PC-9 (cell line): ENCODE data around the gene LZTFL1. TPM values are rescaled to one million over a fixed set of nuclear protein-coding genes. Genes with fewer than 3 reads are reported as not detected.

Experiments
- BruUV-seq: library from RNA; stranded (reverse); fragments of 400-500 nt; replicated peaks from 2 replicates; lab custom pipeline; 2021; lab: Mats Ljungman, UMichigan
- CTCF ChIA-PET: fragments of 300-600 bp; sonication (Branson Sonifier 250); formaldehyde crosslinking; loops from one replicate; lab custom pipeline; 2022; ENCODE audit warnings: antibody characterized with exemption; lab: Charles Lee
- POLR2A ChIA-PET: fragments of 300-600 bp; sonication (Branson Sonifier 250); formaldehyde crosslinking; loops from one replicate; lab custom pipeline; 2022; ENCODE audit warnings: antibody characterized with exemption; ENCODE audit not compliant: unreplicated experiment; lab: Charles Lee
- DNase-seq, 2 experiments: peaks; one replicate each; pipeline versions ENCODE4 v3.0.0 to v3.0.0-alpha.2; 2015 to 2022; ENCODE audit warnings: mixed read lengths in 1 of 2
- H2AFZ ChIP-seq: fragments of 200-600 bp; sonication (generic); 2 replicates; pipeline ENCODE4 v1.8.1; 2017; ENCODE audit warnings: antibody characterized with exemption
- H3F3A ChIP-seq: fragments of 200-600 bp; sonication (generic); 2 replicates; pipeline ENCODE4 v1.8.1; 2017; ENCODE audit warnings: antibody characterized with exemption, mild to moderate bottlenecking, low read depth; ENCODE audit not compliant: insufficient read depth
- H3K27ac ChIP-seq: fragments of 200-600 bp; sonication (generic); 2 replicates; pipeline ENCODE4 v1.6.1; 2016; ENCODE audit warnings: mixed run types
- H3K27me3 ChIP-seq: fragments of 200-600 bp; sonication (generic); 2 replicates; pipeline ENCODE4 v1.6.1; 2016; ENCODE audit warnings: low read depth, mixed run types; ENCODE audit not compliant: insufficient read depth
- H3K36me3 ChIP-seq: fragments of 200-600 bp; sonication (generic); 2 replicates; pipeline ENCODE4 v1.6.1; 2016; ENCODE audit warnings: low read depth, mixed run types
- H3K4me1 ChIP-seq: fragments of 200-600 bp; sonication (generic); replicated peaks from 2 replicates; pipeline ENCODE4 v1.6.1; 2016; ENCODE audit warnings: mixed run types; ENCODE audit not compliant: insufficient read depth
- H3K4me2 ChIP-seq: fragments of 200-600 bp; sonication (generic); 2 replicates; pipeline ENCODE4 v1.6.1; 2017; ENCODE audit warnings: mixed run types
- H3K4me3 ChIP-seq: fragments of 200-600 bp; sonication (generic); 2 replicates; pipeline ENCODE4 v1.6.1; 2016; ENCODE audit warnings: mixed run types
- H3K79me2 ChIP-seq: fragments of 200-600 bp; sonication (generic); 2 replicates; pipeline ENCODE4 v1.6.1; 2017; ENCODE audit warnings: low read depth, mixed run types
- H3K9me2 ChIP-seq: fragments of 200-600 bp; sonication (generic); 2 replicates; pipeline ENCODE4 v1.8.1; 2017; ENCODE audit warnings: mild to moderate bottlenecking; ENCODE audit not compliant: insufficient read depth
- H3K9me3 ChIP-seq: fragments of 200-600 bp; sonication (generic); 2 replicates; pipeline ENCODE4 v1.8.1; 2016; ENCODE audit warnings: low read depth; ENCODE audit not compliant: insufficient read depth
- H4K20me1 ChIP-seq: fragments of 200-600 bp; sonication (generic); 2 replicates; pipeline ENCODE4 v1.8.1; 2017; ENCODE audit not compliant: insufficient read depth
- EZH2 ChIP-seq: fragments of 200-600 bp; sonication (generic); IDR thresholded peaks from 2 replicates; pipeline ENCODE4 v1.8.0; 2017; ENCODE audit warnings: antibody characterized with exemption, low read depth
- intact Hi-C: fragments of 100-400 bp; cut with micrococcal nuclease; formaldehyde crosslinking; loops from one replicate; pipeline ENCODE4 v1.10.0; 2022; ENCODE audit not compliant: unreplicated experiment
- total RNA-seq: library from RNA; stranded (reverse); gene quantifications from 2 replicates; pipeline ENCODE4 v1.2.3, GENCODE V29; 2021
- TF ChIP-seq, protein P1 (sequence below): fragments of 200-600 bp; sonication (generic); conservative IDR thresholded peaks from 2 replicates; pipeline ENCODE4 v1.6.1; 2017; ENCODE audit warnings: mixed run types, antibody characterized with exemption, mild to moderate bottlenecking, moderate library complexity

Gene LZTFL1
- total RNA-seq, 1 experiment from 2014 or later, result 39.2 TPM

DNA sequence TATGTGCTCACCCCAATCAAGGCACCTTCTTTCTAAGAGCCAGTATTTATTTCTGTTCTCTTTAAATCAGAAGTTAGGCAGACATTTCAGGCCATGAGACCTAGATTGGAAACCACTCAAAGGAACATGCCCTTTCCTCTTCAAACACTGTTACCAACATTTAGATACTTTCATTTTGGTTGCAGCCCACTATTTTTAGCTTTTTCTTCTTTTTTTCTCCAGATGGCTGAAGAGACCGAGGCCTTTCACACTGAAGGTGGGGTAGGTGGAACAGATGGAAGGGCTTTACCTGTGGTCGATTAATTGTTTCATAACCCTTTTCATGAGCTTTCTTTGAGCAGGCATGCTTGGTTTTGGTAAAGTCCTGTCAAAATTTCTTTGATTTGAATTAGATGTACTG, 10.9 kb upstream of the LZTFL1 start:
- POLR2A ChIA-PET, result no interaction called here
- no peak overlapping the region for H2AFZ ChIP-seq

DNA sequence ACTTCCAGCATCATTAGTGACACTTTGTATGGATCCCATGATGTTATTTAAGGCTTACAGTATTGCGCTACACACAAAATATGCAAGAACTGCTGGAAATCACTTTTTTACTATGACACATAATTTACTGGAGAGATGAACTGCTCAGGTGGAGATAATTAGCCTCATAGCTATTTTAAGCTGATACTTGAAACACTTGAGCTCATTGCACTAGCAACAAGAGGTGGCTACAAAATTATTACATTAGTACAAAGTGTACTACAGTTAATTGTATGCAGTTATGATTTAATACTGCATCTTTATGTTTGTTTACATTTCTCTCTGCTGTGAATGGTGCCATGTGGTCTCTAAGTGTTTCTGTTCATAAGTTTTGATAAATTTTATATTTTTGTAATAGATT, 6.5 kb upstream of the LZTFL1 start:
- TF ChIP-seq EZH2, result no peak
- TF ChIP-seq, protein P1, sequence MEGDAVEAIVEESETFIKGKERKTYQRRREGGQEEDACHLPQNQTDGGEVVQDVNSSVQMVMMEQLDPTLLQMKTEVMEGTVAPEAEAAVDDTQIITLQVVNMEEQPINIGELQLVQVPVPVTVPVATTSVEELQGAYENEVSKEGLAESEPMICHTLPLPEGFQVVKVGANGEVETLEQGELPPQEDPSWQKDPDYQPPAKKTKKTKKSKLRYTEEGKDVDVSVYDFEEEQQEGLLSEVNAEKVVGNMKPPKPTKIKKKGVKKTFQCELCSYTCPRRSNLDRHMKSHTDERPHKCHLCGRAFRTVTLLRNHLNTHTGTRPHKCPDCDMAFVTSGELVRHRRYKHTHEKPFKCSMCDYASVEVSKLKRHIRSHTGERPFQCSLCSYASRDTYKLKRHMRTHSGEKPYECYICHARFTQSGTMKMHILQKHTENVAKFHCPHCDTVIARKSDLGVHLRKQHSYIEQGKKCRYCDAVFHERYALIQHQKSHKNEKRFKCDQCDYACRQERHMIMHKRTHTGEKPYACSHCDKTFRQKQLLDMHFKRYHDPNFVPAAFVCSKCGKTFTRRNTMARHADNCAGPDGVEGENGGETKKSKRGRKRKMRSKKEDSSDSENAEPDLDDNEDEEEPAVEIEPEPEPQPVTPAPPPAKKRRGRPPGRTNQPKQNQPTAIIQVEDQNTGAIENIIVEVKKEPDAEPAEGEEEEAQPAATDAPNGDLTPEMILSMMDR, result no peak
- Histone ChIP-seq H3K9me3 (no peaks in the 10 kb centered on the region), H3K79me2 (no peaks in the 10 kb centered on the region), H3K4me1 (no peaks in the 10 kb centered on the region), H4K20me1 (no peaks in the 10 kb centered on the region), H3K27me3 (peaks cover 19% of the 10 kb centered on the region; the same call in 1 of the 2 replicates), H3K36me3 (no peaks in the 10 kb centered on the region), H2AFZ (no peak overlapping the region), H3K4me3 (no peak overlapping the region), H3K9me2 (no peaks in the 10 kb centered on the region), H3K4me2 (no peak overlapping the region), H3F3A (no peaks in the 10 kb centered on the region), H3K27ac (no peak overlapping the region)
- intact Hi-C loops, result no loop called here
- DNase-seq, result no peak
- BruUV-seq, result no TSS peak
- CTCF ChIA-PET, result interaction anchor here (1.0 kb wide), 1 partner anchor 81 kb away, joined by 3 read pairs; no protein-coding TSS in a partner anchor
- POLR2A ChIA-PET, result no interaction called here

More for the DNA sequence above, 10.9 kb upstream of the LZTFL1 start:
- intact Hi-C loops, result no loop called here
- Histone ChIP-seq H3K27ac (no peak overlapping the region), H3K36me3 (no peaks in the 10 kb centered on the region), H3F3A (no peaks in the 10 kb centered on the region), H3K79me2 (no peaks in the 10 kb centered on the region), H3K9me3 (no peaks in the 10 kb centered on the region), H3K4me2 (no peak overlapping the region), H4K20me1 (no peaks in the 10 kb centered on the region), H3K9me2 (no peaks in the 10 kb centered on the region), H3K4me3 (no peak overlapping the region), H3K4me1 (no peaks in the 10 kb centered on the region), H3K27me3 (peaks cover 13% of the 10 kb centered on the region; the same call in 1 of the 2 replicates)
- CTCF ChIA-PET, result no interaction called here
- DNase-seq, result no peak
- no peak for TF ChIP-seq EZH2
- TF ChIP-seq, protein P1, result no peak
- BruUV-seq, result no TSS peak

DNA sequence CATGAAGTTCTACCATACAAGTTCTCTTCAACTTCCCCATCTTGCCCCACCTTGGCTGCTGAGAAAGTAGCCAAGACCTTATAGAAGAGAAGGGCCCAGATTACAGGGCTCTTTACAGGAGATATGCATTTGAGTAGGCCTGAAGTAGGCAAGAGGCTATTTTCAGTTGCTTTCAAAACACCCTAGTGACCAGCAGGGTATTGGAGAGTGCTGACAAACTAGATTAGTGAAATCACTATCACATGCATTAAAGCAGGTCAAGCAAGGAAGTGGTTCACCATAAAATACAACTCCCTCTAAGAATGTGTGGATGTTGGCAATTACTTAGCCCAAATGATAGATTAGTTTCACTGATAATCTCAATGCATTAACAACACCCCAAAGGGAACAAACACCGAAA, 2.7 kb upstream of the LZTFL1 start:
- POLR2A ChIA-PET, result no interaction called here
- Histone ChIP-seq H3F3A (no peaks in the 10 kb centered on the region), H3K4me2 (no peak overlapping the region), H3K79me2 (peaks cover 21% of the 10 kb centered on the region), H4K20me1 (no peaks in the 10 kb centered on the region), H3K4me1 (peaks cover 8% of the 10 kb centered on the region; the same call in 1 of the 2 replicates), H3K9me3 (no peaks in the 10 kb centered on the region), H3K4me3 (no peak overlapping the region), H3K27ac (no peak overlapping the region), H3K27me3 (peaks cover 19% of the 10 kb centered on the region; the same call in 1 of the 2 replicates), H3K36me3 (no peaks in the 10 kb centered on the region), H2AFZ (no peak overlapping the region), H3K9me2 (no peaks in the 10 kb centered on the region)
- no peak for TF ChIP-seq EZH2
- TF ChIP-seq, protein P1, result no peak
- peak in 1 of 2 experiments; percentile 49 for DNase-seq
- CTCF ChIA-PET, result no interaction called here
- intact Hi-C loops, result loop anchor here (5.0 kb wide), 2 partner anchors 88 to 233 kb away; no protein-coding TSS in a partner anchor
- BruUV-seq, result no TSS peak
